GM18858 (cell line): ENCODE measurements around the gene AQP7.
"Not testable (repeated sequence)": the region's sequence is repeated elsewhere in the genome, so short reads cannot be mapped to it uniquely, and the experiment has no call there.

ENCODE experiments used
- ATAC-seq: cut with Tn5 transposase; IDR thresholded peaks from one replicate; pipeline ENCODE4 v1.9.1; 2021; ENCODE audit not compliant: unreplicated experiment

AQP7 gene

GRCh38 chr9:33434317-33435105, 32.1 kb upstream of the AQP7 start:
- no peak for ATAC-seq

GRCh38 chr9:33433871-33434270, 31.5 kb upstream of the AQP7 start:
- no peak for ATAC-seq

GRCh38 chr9:33431420-33431819, 29.1 kb upstream of the AQP7 start:
- ATAC-seq = no peak

GRCh38 chr9:33430942-33431341, 28.6 kb upstream of the AQP7 start:
- ATAC-seq = no peak

- ATAC-seq = no peak
Measured at GRCh38 chr9:33429256-33429985, 27.1 kb upstream of the AQP7 start.

- ATAC-seq = no peak
Measured at GRCh38 chr9:33426843-33427293, 24.5 kb upstream of the AQP7 start.

GRCh38 chr9:33425128-33425533, 22.8 kb upstream of the AQP7 start:
- ATAC-seq = no peak

- ATAC-seq = not testable (repeated sequence)
Measured at GRCh38 chr9:33424492-33424891, 22.1 kb upstream of the AQP7 start.

GRCh38 chr9:33424043-33424442, 21.7 kb upstream of the AQP7 start:
- ATAC-seq = not testable (repeated sequence)

GRCh38 chr9:33419708-33420303, 17.4 kb upstream of the AQP7 start:
- no peak for ATAC-seq

- no peak for ATAC-seq
Measured at GRCh38 chr9:33418090-33418489, 15.7 kb upstream of the AQP7 start.

- no peak for ATAC-seq
Measured at GRCh38 chr9:33416996-33417395, 14.6 kb upstream of the AQP7 start.

- ATAC-seq = peak; percentile 51
Measured at GRCh38 chr9:33415501-33416038, 13.2 kb upstream of the AQP7 start.

- no peak for ATAC-seq
Measured at GRCh38 chr9:33414889-33415500, 12.6 kb upstream of the AQP7 start.

GRCh38 chr9:33414268-33414667, 11.9 kb upstream of the AQP7 start:
- no peak for ATAC-seq

- no peak for ATAC-seq
Measured at GRCh38 chr9:33408087-33408486, 5.7 kb upstream of the AQP7 start.

- ATAC-seq = no peak
Measured at GRCh38 chr9:33407061-33407460, 4.7 kb upstream of the AQP7 start.

GRCh38 chr9:33404788-33405362, 2.5 kb upstream of the AQP7 start:
- ATAC-seq = no peak

- no peak for ATAC-seq
Measured at GRCh38 chr9:33403941-33404787, 1.8 kb upstream of the AQP7 start.

- not testable (repeated sequence) for ATAC-seq
Measured at GRCh38 chr9:33401809-33402208, 559 bp downstream of the AQP7 start.
